M059J (cell line): Measurements from ENCODE around the gene GMEB2. TPM values are rescaled to one million over a fixed set of nuclear protein-coding genes. Genes with fewer than 3 reads are reported as not detected.

Experiments used
- DNase-seq: peaks from one replicate; pipeline ENCODE4 v3.0.0-alpha.2; 2012; ENCODE audit warnings: low read depth
- total RNA-seq: library from RNA; depleted of rRNA; stranded (reverse); fragments of >200 nt; shearing (Covaris generic); gene quantifications from 2 replicates; pipeline ENCODE4 v1.2.3, GENCODE V29; 2014

The GMEB2 gene
- total RNA-seq, 1 experiment from 2014 or later = 19.6 TPM

GRCh38 chr20:63589261-63590217 lies 37.4 kb downstream of the GMEB2 start:
- no peak for DNase-seq

- no peak for DNase-seq
Measured at GRCh38 chr20:63588641-63589041, 38.3 kb downstream of the GMEB2 start.

DNA sequence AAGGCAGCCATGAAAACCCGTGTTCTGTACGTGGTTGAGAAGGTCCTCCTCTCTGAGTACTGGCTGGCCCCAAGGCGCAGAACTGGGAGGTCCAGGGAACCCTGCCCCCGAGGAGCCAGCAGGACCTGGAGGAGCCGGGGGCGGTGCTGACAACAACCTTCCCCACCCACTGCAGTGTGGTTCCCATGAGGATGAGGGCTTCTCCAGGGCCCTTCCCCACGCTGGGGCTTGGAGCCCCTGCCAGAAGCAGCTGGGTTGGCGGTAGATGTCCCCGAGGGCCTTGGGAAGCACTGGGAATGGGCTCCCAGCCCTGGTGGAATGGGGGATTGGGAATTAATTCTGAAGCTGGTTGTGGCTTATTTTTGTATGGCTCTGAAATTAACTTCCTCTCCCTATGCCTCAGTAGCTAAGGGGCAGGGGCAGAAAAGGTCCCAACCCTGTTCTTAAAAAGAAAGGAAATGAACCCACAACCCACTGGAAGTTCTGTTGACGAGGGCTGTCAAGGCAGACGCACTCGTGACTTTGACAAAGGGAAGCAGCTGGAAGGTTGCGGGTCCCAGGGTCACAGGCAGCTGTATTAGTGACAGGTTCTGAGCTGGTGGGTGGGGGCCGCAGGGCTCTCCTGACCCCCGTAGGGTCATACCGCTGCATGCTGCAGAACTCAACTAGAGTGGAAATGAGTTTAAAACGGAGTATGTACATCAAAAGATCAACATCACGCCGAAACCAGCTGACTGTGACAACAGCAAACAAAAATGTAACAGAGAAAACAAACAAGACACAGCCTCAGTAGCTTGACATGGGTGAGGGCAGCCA lies 38.9 kb downstream of the GMEB2 start:
- no peak for DNase-seq

GRCh38 chr20:63587256-63587655 lies 39.6 kb downstream of the GMEB2 start:
- no peak for DNase-seq

DNA sequence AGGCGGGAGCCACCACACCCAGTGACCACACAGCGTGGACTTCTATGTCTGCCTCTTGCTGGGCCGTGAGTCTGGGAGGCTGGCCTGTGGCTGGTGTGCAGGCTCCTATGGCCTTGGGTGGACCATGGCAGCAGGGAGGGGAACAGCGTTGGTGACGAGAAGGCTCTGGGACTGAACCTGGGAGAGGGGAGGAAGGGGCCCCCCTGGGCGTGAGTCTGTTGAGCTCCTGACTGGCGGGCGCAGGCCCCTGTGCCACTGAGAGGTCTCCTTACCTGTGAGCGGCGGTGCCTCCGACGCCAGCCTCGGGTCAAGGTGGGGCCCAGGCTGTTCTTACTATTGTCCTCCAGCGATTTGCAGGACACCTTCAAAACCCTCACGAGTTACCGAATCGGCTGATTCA lies 40.1 kb downstream of the GMEB2 start:
- DNase-seq = no peak

GRCh38 chr20:63585616-63586565 lies 41.0 kb downstream of the GMEB2 start:
- DNase-seq = no peak

GRCh38 chr20:63582382-63583063 lies 44.4 kb downstream of the GMEB2 start:
- DNase-seq = no peak

GRCh38 chr20:63580796-63581461 lies 46.0 kb downstream of the GMEB2 start:
- DNase-seq = peak; percentile 76

DNA sequence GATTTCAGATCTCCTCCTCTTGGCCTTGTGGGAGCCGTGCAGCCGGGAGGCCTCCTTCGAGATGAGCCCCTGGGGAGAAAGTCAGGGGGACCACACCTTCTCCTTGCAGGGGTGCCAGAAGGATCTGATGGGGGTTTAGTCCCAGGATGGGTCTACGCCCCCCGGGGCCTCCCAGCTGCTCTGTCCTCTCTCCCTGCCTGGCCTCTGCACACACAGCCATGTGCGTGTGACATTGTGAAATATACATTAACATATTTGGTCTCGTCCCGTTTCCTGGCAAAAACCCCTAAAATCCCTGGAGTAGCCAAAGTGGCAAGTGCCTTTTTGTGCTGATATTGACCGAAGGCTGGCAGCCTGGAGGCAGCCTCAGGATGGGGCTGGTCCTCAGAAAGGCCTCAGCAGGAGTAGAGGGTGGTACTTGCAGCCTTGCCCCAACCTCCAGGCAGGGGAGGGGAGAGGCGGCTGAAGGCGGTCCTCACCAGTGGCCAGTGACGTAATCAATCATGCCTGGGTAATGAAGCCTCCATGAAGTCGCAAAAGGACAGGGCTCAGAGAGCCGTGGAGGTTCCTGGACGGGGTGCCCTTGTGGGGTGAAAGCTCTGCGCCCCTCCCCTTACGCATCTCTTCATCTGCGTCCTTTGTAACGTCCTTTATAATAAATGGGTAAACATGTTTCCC lies 47.7 kb downstream of the GMEB2 start:
- DNase-seq = no peak

DNA sequence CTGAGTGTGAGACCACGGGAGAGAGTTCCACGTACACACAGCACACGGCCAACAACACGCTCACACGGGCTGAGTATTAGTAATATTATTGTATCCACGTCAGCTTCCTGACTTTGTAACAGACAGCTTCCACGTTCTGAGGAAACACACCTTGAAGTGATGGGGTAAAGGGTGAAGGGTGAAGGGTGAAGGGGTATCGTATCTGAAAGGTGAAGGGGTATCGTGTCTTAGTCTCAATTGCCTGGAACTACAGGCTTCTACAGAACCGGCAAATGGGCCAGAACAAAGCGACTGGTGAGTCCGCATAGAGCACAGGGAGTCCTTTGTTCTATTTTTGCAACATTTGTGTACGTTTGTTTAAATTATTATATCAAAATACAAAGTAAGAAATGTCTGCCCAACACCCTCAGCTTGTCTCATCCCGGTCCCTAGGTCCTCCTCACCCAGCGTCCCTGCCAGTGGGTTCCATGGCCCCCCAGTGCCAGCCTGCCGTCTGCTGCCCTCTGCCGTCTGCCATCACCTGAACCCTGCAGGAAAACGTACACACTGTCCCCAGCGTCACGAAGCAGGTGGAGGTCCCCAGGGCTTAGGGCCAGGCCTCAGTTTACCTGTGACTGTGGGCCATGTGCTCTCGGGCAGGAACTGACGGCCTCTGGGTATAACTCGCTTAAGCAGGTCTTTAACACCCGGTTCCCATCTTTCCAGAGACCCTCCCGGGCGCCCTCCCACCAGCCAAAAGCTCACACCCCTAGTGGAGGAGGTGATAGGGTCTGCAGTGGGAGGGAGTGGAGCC lies 48.5 kb downstream of the GMEB2 start:
- no peak for DNase-seq

GRCh38 chr20:63577317-63577894 lies 49.5 kb downstream of the GMEB2 start:
- no peak for DNase-seq

- DNase-seq = no peak
Measured at GRCh38 chr20:63576311-63576710, 50.6 kb downstream of the GMEB2 start.

DNA sequence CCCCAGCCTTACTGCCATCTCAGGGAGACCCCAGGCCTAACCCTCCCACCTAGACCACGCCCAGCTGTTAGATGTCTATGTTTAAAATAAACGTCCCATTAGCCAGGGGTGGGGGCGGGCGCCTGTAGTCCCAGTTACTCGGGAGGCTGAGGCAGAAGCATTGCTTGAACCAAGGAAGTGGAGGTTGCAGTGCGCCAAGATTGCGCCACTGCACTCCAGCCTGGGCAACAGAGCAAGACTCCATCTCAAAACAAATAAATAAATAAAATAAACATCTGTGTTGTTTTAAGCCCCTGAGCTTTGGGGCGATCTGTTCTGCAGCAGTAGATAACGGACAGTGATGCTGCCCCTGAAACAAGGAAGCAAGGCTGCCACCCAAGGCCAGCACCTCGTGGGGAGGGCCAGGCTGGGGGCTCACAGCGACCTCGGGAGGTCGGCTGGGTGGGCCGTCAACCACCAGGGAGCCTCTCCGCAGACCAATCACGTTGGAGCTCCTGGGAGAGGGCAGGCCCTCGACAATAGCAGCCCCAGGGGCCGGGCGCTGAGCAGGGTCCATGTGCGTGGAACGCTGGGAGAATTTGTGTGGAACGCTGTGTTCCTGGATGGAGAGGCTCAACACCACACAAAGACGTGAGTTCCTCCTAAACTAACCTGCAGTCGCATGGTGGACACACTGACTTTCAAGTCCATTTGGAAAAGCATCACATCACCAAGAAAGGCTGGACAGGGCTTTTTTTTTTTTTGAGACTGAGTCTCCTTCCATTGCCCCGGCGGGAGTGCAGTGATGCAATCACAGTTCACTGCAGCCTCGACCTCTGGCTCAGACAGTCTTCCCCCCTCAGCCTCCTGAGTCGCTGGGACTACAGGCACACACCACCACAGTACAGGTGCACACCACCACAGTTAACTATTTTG lies 51.8 kb downstream of the GMEB2 start:
- peak; percentile 65 for DNase-seq

DNA sequence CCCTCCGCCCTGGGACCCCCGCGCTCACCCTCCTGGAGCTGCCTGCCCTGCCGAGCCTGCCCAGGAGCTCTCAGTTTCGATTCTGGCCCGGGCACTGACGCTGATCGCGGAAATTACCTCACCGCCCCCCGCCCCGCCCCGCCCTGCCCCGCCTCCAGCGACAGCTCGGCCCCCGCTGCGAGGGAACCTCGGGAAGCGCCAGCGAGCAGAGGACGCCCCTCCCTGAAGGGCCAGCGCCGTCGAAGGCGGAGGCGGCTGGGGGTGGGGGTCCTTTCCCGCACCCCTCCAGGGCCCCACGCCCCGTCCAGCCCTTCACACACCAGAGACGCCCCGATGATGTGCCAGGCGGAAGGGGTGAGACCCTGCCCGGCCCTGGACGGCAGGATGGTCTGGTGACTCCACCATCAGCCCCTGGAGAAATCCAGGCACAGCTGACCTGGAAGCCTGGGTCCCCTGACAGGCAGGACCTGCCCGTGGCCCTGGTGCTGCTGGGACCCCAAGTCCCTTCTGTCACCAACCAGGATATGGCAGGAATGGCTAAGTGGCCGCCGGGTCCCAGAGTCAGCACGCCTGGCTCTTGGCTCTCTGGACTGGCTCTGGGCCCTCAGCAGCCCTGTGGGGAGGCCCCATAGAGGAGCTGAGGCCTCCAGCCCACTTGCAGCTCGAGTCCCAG lies 52.6 kb downstream of the GMEB2 start, which contains the start of gene HELZ2:
Gene HELZ2, minus strand, starts transcription at position 84 of the 673 bp plus-strand sequence. CDS start 1,854 bp downstream, outside the sequence.
- DNase-seq = peak; percentile 78

DNA sequence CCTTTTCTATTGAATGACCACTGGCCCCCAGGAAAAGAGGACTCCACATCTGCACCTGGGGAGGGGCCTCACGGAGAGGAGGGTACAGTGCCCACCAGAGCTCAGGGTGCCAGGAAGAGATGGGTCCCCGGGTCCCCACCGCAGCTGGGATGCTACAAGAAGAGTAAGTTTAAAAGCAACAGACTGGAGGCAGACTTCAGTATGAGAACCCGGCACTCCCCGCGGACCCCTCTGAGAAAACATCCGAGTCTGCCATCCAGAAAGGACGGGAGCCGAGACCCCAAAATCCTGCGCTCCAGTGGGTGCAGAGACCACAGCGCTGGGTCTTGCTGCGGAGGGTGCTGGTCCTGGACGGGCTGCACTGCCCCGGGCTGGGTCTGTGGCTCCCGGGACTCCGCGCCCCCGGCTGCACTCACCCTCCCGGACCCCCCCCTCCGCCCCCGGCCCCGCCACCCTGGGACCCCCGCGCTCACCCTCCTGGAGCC lies 53.2 kb downstream of the GMEB2 start:
- DNase-seq = no peak

DNA sequence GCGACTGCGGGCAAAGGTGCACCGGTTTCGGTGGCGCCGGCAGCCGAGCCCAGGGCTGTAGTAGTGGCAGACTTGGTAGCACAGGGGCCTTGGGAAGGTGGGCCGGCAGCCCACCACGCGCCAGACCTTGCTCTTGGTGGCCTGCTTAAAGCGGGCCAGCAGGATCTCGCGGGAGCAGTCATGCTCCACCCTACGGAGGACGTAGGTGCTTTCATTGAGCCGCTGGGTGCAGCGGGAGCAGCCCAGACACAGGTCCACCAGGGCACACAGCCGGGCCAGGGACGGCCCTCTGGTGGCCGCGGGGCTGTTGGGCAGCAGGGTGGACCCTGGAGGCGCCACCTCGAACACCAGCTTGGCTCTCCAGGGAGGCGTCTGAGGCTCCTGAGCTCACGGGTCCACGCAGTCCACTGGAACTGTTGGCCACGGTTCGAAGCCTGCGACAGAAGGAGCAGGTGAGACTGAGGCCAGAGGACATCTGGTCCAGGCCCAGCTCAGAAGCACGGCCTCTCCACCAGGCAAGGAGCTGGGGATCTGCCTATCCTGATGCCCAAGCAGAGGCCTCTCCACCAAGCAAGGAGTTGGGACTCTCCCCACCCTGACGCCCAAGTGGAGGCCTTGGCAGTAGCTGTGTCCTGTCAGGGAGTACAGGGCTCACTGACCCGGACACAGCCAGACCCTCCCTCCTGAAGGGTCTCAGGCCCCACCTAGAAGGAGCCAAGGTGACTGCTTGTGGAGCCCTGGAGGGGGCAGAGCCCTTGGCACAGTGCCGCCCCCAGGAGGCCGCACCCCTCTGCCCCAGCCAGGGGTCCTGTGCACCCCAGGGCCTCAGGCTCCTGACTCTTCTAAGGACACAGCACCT lies 53.9 kb downstream of the GMEB2 start:
- peak; percentile 31 for DNase-seq
